Measurements from ENCODE around the gene ABHD12.

Gene ABHD12

GRCh38 chr20:25293910-25294458, 96.7 kb downstream of the ABHD12 start:
- no peak for TF ChIP-seq CTCF (conservative IDR thresholded peaks at IDR 0.05; ENCODE audit: low read depth, low read length)
- no peak overlapping the region for H3K4me3 ChIP-seq (ENCODE audit: low read depth, low read length)
- no peak for DNase-seq (ENCODE audit: low read depth)

GRCh38 chr20:25293507-25293906, 97.1 kb downstream of the ABHD12 start:
- H3K4me3 ChIP-seq (ENCODE audit: low read depth, low read length), result no peak overlapping the region
- no peak for TF ChIP-seq CTCF (conservative IDR thresholded peaks at IDR 0.05; ENCODE audit: low read depth, low read length)
- DNase-seq (ENCODE audit: low read depth), result no peak

GRCh38 chr20:25292176-25292891, 98.3 kb downstream of the ABHD12 start:
- no peak overlapping the region for H3K4me3 ChIP-seq (ENCODE audit: low read depth, low read length)
- no peak for DNase-seq (ENCODE audit: low read depth)
- TF ChIP-seq CTCF (conservative IDR thresholded peaks at IDR 0.05; ENCODE audit: low read depth, low read length), result no peak

GRCh38 chr20:25291432-25292133, 99.1 kb downstream of the ABHD12 start:
- DNase-seq (ENCODE audit: low read depth), result no peak
- TF ChIP-seq CTCF (conservative IDR thresholded peaks at IDR 0.05; ENCODE audit: low read depth, low read length), result no peak
- no peak overlapping the region for H3K4me3 ChIP-seq (ENCODE audit: low read depth, low read length)

- no peak for TF ChIP-seq CTCF (conservative IDR thresholded peaks at IDR 0.05; ENCODE audit: low read depth, low read length)
- no peak for DNase-seq (ENCODE audit: low read depth)
Measured at GRCh38 chr20:25290646-25291431, 99.8 kb downstream of the ABHD12 start.

GRCh38 chr20:25289886-25290597, 100.6 kb downstream of the ABHD12 start:
- TF ChIP-seq CTCF (conservative IDR thresholded peaks at IDR 0.05; ENCODE audit: low read depth, low read length), result no peak
- DNase-seq (ENCODE audit: low read depth), result no peak

More at GRCh38 chr20:25290646-25291431, 99.8 kb downstream of the ABHD12 start:
- no peak overlapping the region for H3K4me3 ChIP-seq (ENCODE audit: low read depth, low read length)

More at GRCh38 chr20:25289886-25290597, 100.6 kb downstream of the ABHD12 start:
- H3K4me3 ChIP-seq (ENCODE audit: low read depth, low read length), result no peak overlapping the region

Measured in choroid plexus epithelial cell (primary cell).